Upper lobe of left lung (tissue), 6 donors: ENCODE data around the gene ADCYAP1R1. TPM values are rescaled to one million over a fixed set of nuclear protein-coding genes. Genes with fewer than 3 reads are reported as not detected.
A peak's percentile ranks its signal among the peaks of the same experiment; 100 is the strongest.

Experiments
- ATAC-seq, 2 donors: fragments of 200-7000 bp; cut with Tn5 transposase; one replicate each; pipeline ENCODE4 v1.9.1; 2022; ENCODE audit warnings: mild to moderate bottlenecking in 2 of 2, moderate library complexity in 2 of 2; ENCODE audit not compliant: low FRiP score in 2 of 2
- DNase-seq, 2 donors: peaks; one replicate each; pipeline ENCODE4 v3.0.0-alpha.2; 2019 to 2020
- H3K27ac ChIP-seq, 4 donors: fragments of 200-600 bp; sonication (generic); one replicate each; pipeline ENCODE4 v1.5.1; 2016 to 2019
- H3K27me3 ChIP-seq, 4 donors: fragments of 200-600 bp; sonication (generic); one replicate each; pipeline ENCODE4 v1.5.1; 2017 to 2019
- H3K36me3 ChIP-seq, 4 donors: fragments of 200-600 bp; sonication (generic); one replicate each; pipeline ENCODE4 v1.5.1; 2016 to 2019
- H3K4me1 ChIP-seq, 4 donors: fragments of 200-600 bp; sonication (generic); one replicate each; pipeline ENCODE4 v1.5.1; 2018 to 2019
- H3K4me3 ChIP-seq, 4 donors: fragments of 200-600 bp; sonication (generic); one replicate each; pipeline ENCODE4 v1.5.1; 2017 to 2019; ENCODE audit warnings: mild to moderate bottlenecking in 2 of 4, moderate library complexity in 1 of 4
- H3K9me3 ChIP-seq, 4 donors: fragments of 200-600 bp; sonication (generic); one replicate each; pipeline ENCODE4 v1.5.1; 2018 to 2019
- EP300 ChIP-seq, 4 donors: sonication (generic); formaldehyde crosslinking; IDR thresholded peaks; one replicate each; pipeline ENCODE4 v1.5.1; 2017; ENCODE audit warnings: antibody characterized with exemption in 4 of 4, control low read depth in 2 of 4
- POLR2A ChIP-seq, 4 donors: fragments of 450-650 bp; IDR thresholded peaks; one replicate each; pipeline ENCODE4 v1.5.1; 2016 to 2017; ENCODE audit warnings: antibody characterized with exemption in 4 of 4, mild to moderate bottlenecking in 2 of 4
- POLR2AphosphoS5 ChIP-seq, 2 donors: sonication (generic); formaldehyde crosslinking; IDR thresholded peaks; one replicate each; pipeline ENCODE4 v1.5.1; 2017; ENCODE audit warnings: antibody characterized with exemption in 2 of 2
- WGBS, 2 donors: methylation state at CpG; one replicate each; pipeline ENCODE4 v1.1.5; 2017 to 2018; 5-methylcytosine and 5-hydroxymethylcytosine counted together
- total RNA-seq, 6 donors: library from RNA; depleted of rRNA in 4 of 6; stranded (reverse); fragments of >200 nt in 4 of 6; gene quantifications; one replicate each; pipeline versions ENCODE4 v1.1.0 to v1.2.1, GENCODE V29; 2016 to 2021
- TF ChIP-seq, protein P1 (sequence below), 6 experiments: fragments of 450-650 bp in 4 of 6; fragments of 200-600 bp in 2 of 6; sonication (generic) in 2 of 6; IDR thresholded peaks; one replicate each; pipeline ENCODE4 v1.5.1; 2016 to 2019; ENCODE audit warnings: antibody characterized with exemption in 6 of 6
- donor health status: DM: no; HTN: no; CAD: no; lungs with moderate emphysema.
- donor health status: DM: no; HTN: yes; CAD: no; lungs with severe emphysema.

The ADCYAP1R1 gene
- total RNA-seq, 6 donors from 2014 or later, result under 0.01 to 1.3 (median 0.13) TPM

DNA sequence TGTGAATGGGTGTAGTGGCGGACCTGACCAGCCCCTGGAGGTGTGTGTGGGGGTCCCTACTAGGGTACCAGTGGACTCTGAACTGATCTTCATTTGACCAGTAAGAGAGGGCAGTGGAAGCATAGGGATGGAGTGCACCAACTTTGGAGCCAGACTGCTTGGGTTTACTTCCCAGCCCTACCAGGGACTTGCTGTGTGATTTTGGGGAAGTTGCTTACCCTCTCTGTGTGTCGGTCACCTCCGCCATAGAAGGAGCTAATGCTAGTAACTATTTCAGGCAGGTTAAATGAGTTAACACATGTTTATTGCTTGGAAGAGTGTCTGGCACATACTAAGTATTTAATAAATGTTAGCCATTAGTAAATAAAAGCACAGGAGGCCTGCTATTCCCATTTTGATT lies 6.6 kb downstream of the ADCYAP1R1 start:
- no peak overlapping the region for H3K4me3 ChIP-seq
- H3K27ac ChIP-seq, result no peak overlapping the region
- no peaks in the 10 kb centered on the region for H3K9me3 ChIP-seq
- DNase-seq, result no peak
- no peaks in the 10 kb centered on the region for H3K36me3 ChIP-seq
- H3K4me1 ChIP-seq, result no peaks in the 10 kb centered on the region
- no peaks in the 10 kb centered on the region for H3K27me3 ChIP-seq
- TF ChIP-seq POLR2A (IDR thresholded peaks at IDR 0.05) (no peak), EP300 (IDR thresholded peaks at IDR 0.05) (no peak), POLR2AphosphoS5 (IDR thresholded peaks at IDR 0.05) (no peak)
- WGBS, 2 donors, result 88 to 96% methylated on average over 2 to 3 of the region's 3 CpGs
- no peak for ATAC-seq

DNA sequence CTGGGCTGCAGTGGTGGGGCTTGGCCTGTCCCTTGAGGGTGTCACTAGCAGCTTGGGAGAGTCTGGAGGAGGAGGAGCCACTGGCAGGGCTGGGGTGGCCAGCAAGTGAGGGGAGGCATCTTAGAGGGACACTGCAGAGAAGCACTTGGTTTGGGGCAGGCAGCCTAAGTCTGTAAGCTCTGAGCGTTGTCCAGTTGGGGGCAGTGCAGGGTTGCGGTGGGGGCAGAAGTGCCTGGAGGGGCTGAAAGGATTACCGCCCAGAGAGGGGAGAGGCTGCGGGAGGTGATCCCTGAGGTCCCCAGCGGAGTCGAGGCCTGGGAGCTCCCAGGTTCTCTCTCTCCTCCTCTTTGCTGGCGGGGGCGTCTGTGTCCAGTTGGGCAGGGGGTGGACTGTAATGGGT lies 7.4 kb downstream of the ADCYAP1R1 start:
- TF ChIP-seq EP300 (IDR thresholded peaks at IDR 0.05), result no peak
- no peak for TF ChIP-seq POLR2AphosphoS5 (IDR thresholded peaks at IDR 0.05)
- TF ChIP-seq, protein P1, sequence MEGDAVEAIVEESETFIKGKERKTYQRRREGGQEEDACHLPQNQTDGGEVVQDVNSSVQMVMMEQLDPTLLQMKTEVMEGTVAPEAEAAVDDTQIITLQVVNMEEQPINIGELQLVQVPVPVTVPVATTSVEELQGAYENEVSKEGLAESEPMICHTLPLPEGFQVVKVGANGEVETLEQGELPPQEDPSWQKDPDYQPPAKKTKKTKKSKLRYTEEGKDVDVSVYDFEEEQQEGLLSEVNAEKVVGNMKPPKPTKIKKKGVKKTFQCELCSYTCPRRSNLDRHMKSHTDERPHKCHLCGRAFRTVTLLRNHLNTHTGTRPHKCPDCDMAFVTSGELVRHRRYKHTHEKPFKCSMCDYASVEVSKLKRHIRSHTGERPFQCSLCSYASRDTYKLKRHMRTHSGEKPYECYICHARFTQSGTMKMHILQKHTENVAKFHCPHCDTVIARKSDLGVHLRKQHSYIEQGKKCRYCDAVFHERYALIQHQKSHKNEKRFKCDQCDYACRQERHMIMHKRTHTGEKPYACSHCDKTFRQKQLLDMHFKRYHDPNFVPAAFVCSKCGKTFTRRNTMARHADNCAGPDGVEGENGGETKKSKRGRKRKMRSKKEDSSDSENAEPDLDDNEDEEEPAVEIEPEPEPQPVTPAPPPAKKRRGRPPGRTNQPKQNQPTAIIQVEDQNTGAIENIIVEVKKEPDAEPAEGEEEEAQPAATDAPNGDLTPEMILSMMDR (IDR thresholded peaks at IDR 0.05), result no peak
- no peak for TF ChIP-seq POLR2A (IDR thresholded peaks at IDR 0.05)
- Histone ChIP-seq H3K9me3 (no peaks in the 10 kb centered on the region), H3K27ac (no peak overlapping the region), H3K4me1 (no peaks in the 10 kb centered on the region), H3K4me3 (no peak overlapping the region), H3K27me3 (no peaks in the 10 kb centered on the region), H3K36me3 (no peaks in the 10 kb centered on the region)
- DNase-seq (no peak), ATAC-seq (no peak)
- 52 to 75% methylated on average over 5 to 7 of the region's 8 CpGs for WGBS, 2 donors

DNA sequence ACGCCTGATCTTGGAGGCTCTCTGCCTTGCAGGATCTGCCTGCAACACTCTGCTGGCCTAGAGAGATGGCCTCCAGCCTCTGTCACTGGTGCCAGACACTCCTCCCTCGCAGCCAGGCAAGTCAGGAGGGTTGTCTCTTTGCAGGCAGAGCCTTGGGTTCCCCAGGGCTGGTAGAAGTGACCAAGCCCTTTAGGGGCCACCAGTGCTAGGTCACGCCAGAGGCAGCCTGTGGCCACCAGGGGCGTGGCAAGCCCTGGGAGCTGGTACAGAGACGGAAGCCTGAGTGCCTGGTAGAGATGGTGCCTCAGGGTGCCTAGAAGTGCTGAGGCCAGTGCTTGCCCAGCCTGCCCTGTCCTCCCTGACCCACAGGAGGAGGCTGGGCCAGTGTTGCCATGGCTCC lies 9.1 kb downstream of the ADCYAP1R1 start:
- H3K27ac ChIP-seq, result no peak overlapping the region
- H3K9me3 ChIP-seq, result no peaks in the 10 kb centered on the region
- no peaks in the 10 kb centered on the region for H3K36me3 ChIP-seq
- no peaks in the 10 kb centered on the region for H3K4me1 ChIP-seq
- TF ChIP-seq, protein P1 (IDR thresholded peaks at IDR 0.05), result no peak
- TF ChIP-seq POLR2AphosphoS5 (IDR thresholded peaks at IDR 0.05) (no peak), POLR2A (IDR thresholded peaks at IDR 0.05) (no peak), EP300 (IDR thresholded peaks at IDR 0.05) (no peak)
- WGBS, 2 donors, result 69 to 93% methylated on average over 5 of the region's 5 CpGs
- H3K27me3 ChIP-seq, result no peaks in the 10 kb centered on the region
- no peak for ATAC-seq
- DNase-seq, result peak in 1 of 2 donors; percentile 50
- no peak overlapping the region for H3K4me3 ChIP-seq

DNA sequence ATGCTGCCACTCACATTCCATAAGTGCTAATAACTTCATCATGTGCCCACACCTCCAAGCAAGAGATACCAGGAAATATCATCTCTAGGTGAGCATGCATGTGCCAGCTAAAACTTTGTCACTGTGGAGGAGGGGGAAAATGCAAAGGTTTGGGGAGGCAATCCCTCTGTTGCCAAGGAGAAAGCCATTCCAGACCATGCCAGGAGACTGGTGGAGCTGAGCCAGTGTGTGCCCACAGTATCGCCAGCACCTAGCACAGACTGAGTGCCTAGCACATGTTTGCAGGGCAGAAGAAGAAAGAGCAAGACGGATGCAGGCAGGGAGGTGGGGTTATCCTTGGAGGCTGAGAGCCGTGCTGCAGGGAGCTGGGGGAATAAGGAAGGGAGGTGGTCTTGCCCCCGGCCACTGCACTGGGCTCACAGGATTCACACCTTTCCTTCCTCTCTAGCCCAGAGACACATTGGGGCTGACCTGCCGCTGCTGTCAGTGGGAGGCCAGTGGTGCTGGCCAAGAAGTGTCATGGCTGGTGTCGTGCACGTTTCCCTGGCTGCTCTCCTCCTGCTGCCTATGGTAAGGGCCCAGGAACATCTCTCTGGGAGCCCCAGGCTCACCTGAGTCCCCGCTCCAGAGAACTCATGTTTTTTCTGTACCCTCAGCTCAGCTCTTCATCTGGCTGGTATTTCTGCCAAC lies 10.8 kb downstream of the ADCYAP1R1 start:
- ATAC-seq, result no peak
- TF ChIP-seq POLR2AphosphoS5 (IDR thresholded peaks at IDR 0.05), result no peak
- no peak for TF ChIP-seq POLR2A (IDR thresholded peaks at IDR 0.05)
- no peak for TF ChIP-seq EP300 (IDR thresholded peaks at IDR 0.05)
- no peak overlapping the region for H3K4me3 ChIP-seq
- DNase-seq, result no peak
- no peaks in the 10 kb centered on the region for H3K4me1 ChIP-seq
- no peaks in the 10 kb centered on the region for H3K36me3 ChIP-seq
- H3K27me3 ChIP-seq, result no peaks in the 10 kb centered on the region
- H3K27ac ChIP-seq, result no peak overlapping the region
- WGBS, 2 donors, result 83% methylated on average over 5 to 8 of the region's 8 CpGs
- H3K9me3 ChIP-seq, result no peaks in the 10 kb centered on the region

DNA sequence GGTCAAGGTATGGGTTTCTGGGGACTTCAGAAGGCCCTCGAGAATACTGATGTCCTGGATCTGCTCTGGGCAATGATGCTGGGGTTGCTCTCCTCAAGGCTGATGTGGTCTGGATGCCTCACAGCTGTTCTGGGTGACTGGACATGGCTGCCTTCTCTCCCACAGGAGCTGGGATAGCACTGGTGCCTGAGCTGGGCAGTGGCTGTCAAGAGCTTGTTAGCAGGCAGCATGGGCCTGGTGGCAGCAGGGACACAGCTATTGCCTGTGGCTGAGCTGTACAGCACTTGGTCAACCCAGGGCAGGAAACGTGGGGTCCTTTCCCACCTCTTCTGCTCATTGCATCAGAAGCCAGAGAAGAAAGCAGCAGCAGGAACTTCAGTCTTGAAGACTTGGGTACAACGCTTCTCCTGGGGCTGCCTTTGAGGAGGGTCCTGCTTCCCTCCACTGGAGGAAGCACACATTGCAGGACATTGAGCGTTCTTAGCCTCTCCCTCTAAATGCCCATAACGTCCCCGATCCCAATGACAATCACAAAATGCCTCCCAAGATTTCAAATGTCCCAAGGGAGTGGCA lies 13.0 kb downstream of the ADCYAP1R1 start:
- Histone ChIP-seq H3K36me3 (no peaks in the 10 kb centered on the region), H3K27me3 (no peaks in the 10 kb centered on the region), H3K4me1 (no peaks in the 10 kb centered on the region), H3K27ac (no peak overlapping the region), H3K9me3 (no peaks in the 10 kb centered on the region), H3K4me3 (no peak overlapping the region)
- DNase-seq (no peak), ATAC-seq (no peak)
- 61 to 62% methylated on average over 6 of the region's 6 CpGs for WGBS, 2 donors
- TF ChIP-seq POLR2A (IDR thresholded peaks at IDR 0.05), result no peak

DNA sequence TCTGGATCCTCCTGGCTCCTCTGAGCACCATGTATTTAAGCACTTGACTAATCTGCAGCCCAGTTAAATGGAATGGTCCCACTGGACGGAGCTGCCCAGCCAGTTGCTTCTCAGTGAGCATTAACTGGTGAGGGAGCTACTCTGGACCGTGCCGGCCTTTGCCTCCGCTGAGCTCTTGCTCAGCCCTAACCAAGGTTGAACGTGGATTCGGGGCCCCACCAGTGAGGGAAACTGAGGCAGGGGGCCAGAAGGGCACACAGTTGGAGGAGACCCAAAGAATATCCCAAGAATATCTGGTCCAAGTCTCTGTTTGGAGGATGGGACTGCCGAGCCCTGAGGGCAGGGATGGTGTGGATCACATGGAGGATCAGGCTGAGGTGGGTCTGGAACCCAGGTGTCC lies 13.7 kb downstream of the ADCYAP1R1 start:
- no peak for ATAC-seq

More for the DNA sequence above, 13.7 kb downstream of the ADCYAP1R1 start:
- H3K27me3 ChIP-seq, result no peaks in the 10 kb centered on the region
- TF ChIP-seq EP300 (IDR thresholded peaks at IDR 0.05), result no peak
- TF ChIP-seq POLR2AphosphoS5 (IDR thresholded peaks at IDR 0.05), result no peak
- TF ChIP-seq, protein P1 (IDR thresholded peaks at IDR 0.05), result no peak
- no peak for TF ChIP-seq POLR2A (IDR thresholded peaks at IDR 0.05)
- no peaks in the 10 kb centered on the region for H3K9me3 ChIP-seq
- no peak for DNase-seq
- no peak overlapping the region for H3K27ac ChIP-seq
- H3K4me1 ChIP-seq, result no peaks in the 10 kb centered on the region
- H3K36me3 ChIP-seq, result no peaks in the 10 kb centered on the region
- 86 to 90% methylated on average over 4 to 7 of the region's 7 CpGs for WGBS, 2 donors
- H3K4me3 ChIP-seq, result no peak overlapping the region
